Esophagus muscularis mucosa (tissue), 4 donors: ENCODE measurements around the gene CRYGN. TPM values are rescaled to one million over a fixed set of nuclear protein-coding genes. Genes with fewer than 3 reads are reported as not detected.

ENCODE experiments used
- DNase-seq: peaks from one replicate; pipeline ENCODE4 v3.0.0-alpha.2; 2017; ENCODE audit errors: extremely low spot score
- H3K27ac ChIP-seq, 4 donors: fragments of 200-600 bp; sonication (generic); replicated peaks in 1 of 4; 1 replicate in 3 of 4; 2 replicates in 1 of 4; pipeline ENCODE4 v1.5.1; 2016 to 2019; ENCODE audit warnings: mild to moderate bottlenecking in 1 of 4
- H3K27me3 ChIP-seq, 4 donors: fragments of 200-600 bp; sonication (generic); one replicate each; pipeline versions ENCODE4 v1.5.1 to v1.6.0; 2016 to 2019
- H3K36me3 ChIP-seq, 4 donors: fragments of 200-600 bp; sonication (generic); one replicate each; pipeline ENCODE4 v1.5.1; 2016 to 2019
- H3K4me1 ChIP-seq, 4 donors: fragments of 200-600 bp; sonication (generic); one replicate each; pipeline ENCODE4 v1.5.1; 2016 to 2019
- H3K4me3 ChIP-seq, 4 donors: fragments of 200-600 bp; sonication (generic); 1 replicate in 2 of 4; 2 replicates in 2 of 4; pipeline ENCODE4 v1.5.1; 2016 to 2019; ENCODE audit warnings: mild to moderate bottlenecking in 4 of 4, moderate library complexity in 1 of 4
- H3K9me3 ChIP-seq, 4 donors: fragments of 200-600 bp; sonication (generic); 1 replicate in 3 of 4; 2 replicates in 1 of 4; pipeline ENCODE4 v1.5.1; 2016 to 2019
- CTCF ChIP-seq, 3 experiments: fragments of 200-600 bp in 2 of 3; fragments of 450-650 bp in 1 of 3; sonication (generic) in 2 of 3; IDR thresholded peaks; one replicate each; pipeline ENCODE4 v1.5.1; 2017 to 2019; ENCODE audit warnings: antibody characterized with exemption in 3 of 3, mild to moderate bottlenecking in 2 of 3, moderate library complexity in 1 of 3
- EP300 ChIP-seq: sonication (generic); formaldehyde crosslinking; IDR thresholded peaks from one replicate; pipeline ENCODE4 v1.6.1; 2017; ENCODE audit warnings: antibody characterized with exemption
- POLR2A ChIP-seq: fragments of 450-650 bp; IDR thresholded peaks from one replicate; pipeline ENCODE4 v1.6.1; 2017; ENCODE audit warnings: antibody characterized with exemption, moderate library complexity, mild to moderate bottlenecking, low read depth
- POLR2AphosphoS5 ChIP-seq, 2 donors: sonication (generic); formaldehyde crosslinking; IDR thresholded peaks; one replicate each; pipeline ENCODE4 v1.6.1; 2017; ENCODE audit warnings: antibody characterized with exemption in 2 of 2
- WGBS: methylation state at CpG from one replicate; pipeline ENCODE4 v1.1.5; 2018; 5-methylcytosine and 5-hydroxymethylcytosine counted together
- intact Hi-C: fragments of 100-400 bp; cut with DNase I; formaldehyde crosslinking; loops from one replicate; pipeline ENCODE4 v1.15.1; 2023
- total RNA-seq, 4 donors: library from RNA; depleted of rRNA; stranded (reverse); fragments of >200 nt; gene quantifications; one replicate each; pipeline versions ENCODE4 v1.1.0 to v1.2.1, GENCODE V29; 2016

Gene CRYGN
- total RNA-seq, 4 donors from 2014 or later: under 0.01 to 1.3 (median 0.25) TPM

GRCh38 chr7:151481650-151482505, 41.9 kb upstream of the CRYGN start:
- no peak for TF ChIP-seq CTCF (IDR thresholded peaks at IDR 0.05)
- peak in 1 of 2 donors; percentile 3 for TF ChIP-seq POLR2AphosphoS5 (IDR thresholded peaks at IDR 0.05)
- TF ChIP-seq POLR2A: no peak
- no peak overlapping the region for H3K4me3 ChIP-seq
- no peaks in the 10 kb centered on the region for H3K9me3 ChIP-seq
- H3K36me3 ChIP-seq: peaks cover 12 to 50% (median 34%) of the 10 kb centered on the region in 4 donors
- H3K27me3 ChIP-seq: no peaks in the 10 kb centered on the region
- H3K27ac ChIP-seq: peak overlapping the region in 2 of 4 donors; percentile 19 to 30
- intact Hi-C loops: no loop called here
- WGBS: 90% methylated on average over 4 of the region's 4 CpGs
- DNase-seq: no peak
- H3K4me1 ChIP-seq: peaks cover 18 to 71% (median 67%) of the 10 kb centered on the region in 4 donors

DNA sequence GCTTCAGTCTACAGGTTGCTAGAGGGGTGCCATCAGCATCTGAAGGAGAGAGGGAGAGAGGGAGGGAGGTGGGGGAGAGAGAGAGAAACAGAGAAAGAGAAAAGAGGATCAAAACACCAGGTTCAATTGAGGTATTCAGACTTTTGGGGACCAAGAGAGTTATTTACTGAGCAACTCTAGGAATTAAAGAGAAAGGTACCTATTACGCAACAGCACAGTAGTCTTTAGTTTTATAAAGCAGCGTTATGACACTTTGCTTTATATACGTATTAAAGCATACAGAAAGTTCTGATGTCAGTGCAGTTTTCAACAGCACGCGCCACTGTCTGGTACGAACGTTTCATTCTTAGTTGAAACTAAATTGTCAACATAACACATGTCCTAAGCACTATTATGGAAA, 37.9 kb upstream of the CRYGN start:
- Histone ChIP-seq H3K27me3 (no peaks in the 10 kb centered on the region), H3K9me3 (no peaks in the 10 kb centered on the region), H3K27ac (peak overlapping the region in 2 of 4 donors; percentile 8 to 45), H3K4me3 (no peak overlapping the region), H3K4me1 (peaks cover 11 to 50% (median 38%) of the 10 kb centered on the region in 4 donors), H3K36me3 (peaks cover 0 to 40% (median 14%) of the 10 kb centered on the region in 4 donors)
- intact Hi-C loops: no loop called here
- TF ChIP-seq POLR2AphosphoS5 (IDR thresholded peaks at IDR 0.05) (peak in 1 of 2 donors; percentile 8), POLR2A (no peak), EP300 (no peak), CTCF (IDR thresholded peaks at IDR 0.05) (no peak)
- no peak for DNase-seq
- WGBS: 81% methylated on average over 7 of the region's 7 CpGs

DNA sequence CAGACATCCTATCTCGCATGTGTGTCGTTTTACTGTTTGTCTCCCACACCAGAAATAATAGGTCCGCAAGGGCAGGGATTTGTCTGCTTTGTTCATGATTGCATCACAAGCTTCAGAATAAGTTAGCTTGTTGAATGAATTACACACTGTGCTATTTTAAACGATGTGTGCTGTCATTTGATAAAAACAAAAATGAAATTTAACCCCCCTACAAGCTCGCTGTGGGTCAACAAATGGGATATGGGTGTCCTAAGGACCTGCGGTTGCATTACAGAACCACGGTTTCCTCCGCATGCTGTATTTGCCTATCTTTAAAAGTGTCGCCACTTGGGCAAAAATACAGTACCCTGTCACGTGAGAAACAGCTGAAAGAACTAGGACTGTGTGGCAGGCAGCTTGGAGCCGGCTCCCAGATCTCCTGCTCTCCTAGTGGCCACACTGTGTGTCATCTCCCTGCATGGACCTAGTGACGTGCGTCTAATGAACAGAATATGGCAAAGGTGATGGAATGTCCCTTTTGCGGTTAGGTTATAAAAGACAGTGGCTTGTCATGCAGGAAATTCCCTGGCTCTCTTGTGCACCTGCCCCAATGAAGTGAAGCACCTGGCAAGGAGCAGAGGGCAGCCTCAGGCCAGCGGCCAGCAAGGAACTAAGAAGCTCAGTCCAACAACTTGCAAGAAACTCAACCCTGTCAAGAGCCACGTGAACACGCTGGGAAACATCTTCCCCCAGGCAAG, 32.9 kb upstream of the CRYGN start:
- 84% methylated on average over 17 of the region's 17 CpGs for WGBS
- Histone ChIP-seq H3K9me3 (no peaks in the 10 kb centered on the region), H3K4me3 (no peak overlapping the region), H3K4me1 (peaks cover 29 to 61% (median 45%) of the 10 kb centered on the region in 4 donors), H3K27me3 (no peaks in the 10 kb centered on the region), H3K27ac (no peak overlapping the region), H3K36me3 (peaks cover 22 to 60% (median 36%) of the 10 kb centered on the region in 4 donors)
- intact Hi-C loops: no loop called here
- TF ChIP-seq CTCF (IDR thresholded peaks at IDR 0.05): no peak
- TF ChIP-seq POLR2A: no peak
- peak in 1 of 2 donors; percentile 2 for TF ChIP-seq POLR2AphosphoS5 (IDR thresholded peaks at IDR 0.05)
- DNase-seq: no peak

DNA sequence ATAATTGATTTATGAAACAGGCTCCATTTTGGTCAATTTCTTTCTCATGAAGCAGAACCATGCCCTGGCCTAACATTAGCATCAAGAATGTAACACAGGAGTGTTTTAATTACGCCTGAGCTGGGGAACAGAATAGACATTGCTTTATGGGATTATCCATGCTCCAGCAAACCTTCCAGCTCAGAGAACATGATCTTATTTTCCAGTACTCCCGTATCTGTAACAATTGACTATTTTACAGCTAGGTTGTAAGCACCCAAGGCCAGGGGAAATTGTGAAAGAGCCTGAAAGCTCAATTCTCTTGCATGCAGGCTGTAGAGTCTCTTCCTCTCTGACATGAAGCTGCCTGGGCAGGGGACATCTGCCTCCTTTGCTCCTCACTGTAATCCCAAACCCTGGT, 30.8 kb upstream of the CRYGN start:
- no peaks in the 10 kb centered on the region for H3K9me3 ChIP-seq
- intact Hi-C loops: no loop called here
- no peak for DNase-seq
- no peak overlapping the region for H3K4me3 ChIP-seq
- 75% methylated on average over 2 of the region's 2 CpGs for WGBS
- peaks cover 35 to 67% (median 51%) of the 10 kb centered on the region in 4 donors for H3K36me3 ChIP-seq
- no peak overlapping the region for H3K27ac ChIP-seq
- TF ChIP-seq CTCF (IDR thresholded peaks at IDR 0.05) (no peak), POLR2A (no peak), EP300 (no peak), POLR2AphosphoS5 (IDR thresholded peaks at IDR 0.05) (no peak)
- H3K27me3 ChIP-seq: no peaks in the 10 kb centered on the region
- peaks cover 29 to 44% (median 38%) of the 10 kb centered on the region in 4 donors for H3K4me1 ChIP-seq
